CD14-positive monocyte (primary cell): ENCODE measurements around the gene PPIG. TPM values are rescaled to one million over a fixed set of nuclear protein-coding genes. Genes with fewer than 3 reads are reported as not detected.
"Not testable (repeated sequence)": the region's sequence is repeated elsewhere in the genome, so short reads cannot be mapped to it uniquely, and the experiment has no call there.

ENCODE experiments used
- DNase-seq, 3 donors: peaks; one replicate each; pipeline ENCODE4 v3.0.0-alpha.2; 2011 to 2022
- H2AFZ ChIP-seq: 2 replicates; pipeline ENCODE4 v1.6.0; 2012; ENCODE audit warnings: mild to moderate bottlenecking, low read depth, low read length, inconsistent platforms; ENCODE audit not compliant: insufficient read depth, poor library complexity, severe bottlenecking
- H3K27ac ChIP-seq, 2 donors: 1 replicate in 1 of 2; 2 replicates in 1 of 2; pipeline ENCODE4 v1.5.1; 2012 to 2013; ENCODE audit warnings: low read length in 2 of 2, control low read depth in 1 of 2, inconsistent platforms in 1 of 2, low read depth in 1 of 2, mild to moderate bottlenecking in 1 of 2
- H3K27me3 ChIP-seq, 2 donors: one replicate each; pipeline versions ENCODE4 v1.6.0 to v1.6.1; 2011 to 2013; ENCODE audit warnings: low read length in 2 of 2; ENCODE audit not compliant: control insufficient read depth in 2 of 2, insufficient read depth in 2 of 2
- H3K36me3 ChIP-seq, 2 donors: replicated peaks in 1 of 2; 1 replicate in 1 of 2; 2 replicates in 1 of 2; pipeline versions ENCODE4 v1.5.1 to v1.6.1; 2012 to 2013; ENCODE audit warnings: low read length in 2 of 2, control low read depth in 1 of 2, inconsistent platforms in 1 of 2, mild to moderate bottlenecking in 1 of 2; ENCODE audit not compliant: insufficient read depth in 2 of 2, control insufficient read depth in 1 of 2
- H3K4me1 ChIP-seq, 2 donors: 1 replicate in 1 of 2; 2 replicates in 1 of 2; pipeline versions ENCODE4 v1.5.1 to v1.6.1; 2012 to 2013; ENCODE audit warnings: low read length in 2 of 2, control low read depth in 1 of 2, inconsistent platforms in 1 of 2, mild to moderate bottlenecking in 1 of 2, moderate library complexity in 1 of 2; ENCODE audit not compliant: insufficient read depth in 2 of 2, control insufficient read depth in 1 of 2
- H3K4me2 ChIP-seq: replicated peaks from 2 replicates; pipeline ENCODE3; 2012; ENCODE audit warnings: low read length, moderate library complexity, mild to moderate bottlenecking; ENCODE audit not compliant: poor library complexity, severe bottlenecking; ENCODE audit errors: extremely low read depth
- H3K4me3 ChIP-seq, 3 experiments: fragments of 200-600 bp in 1 of 3; sonication (generic) in 1 of 3; replicated peaks in 1 of 3; 1 replicate in 2 of 3; 2 replicates in 1 of 3; pipeline ENCODE4 v1.5.1; 2011 to 2013; ENCODE audit warnings: low read length in 3 of 3, mild to moderate bottlenecking in 3 of 3, control low read depth in 2 of 3, low read depth in 2 of 3, inconsistent platforms in 1 of 3, moderate library complexity in 1 of 3
- H3K79me2 ChIP-seq: 2 replicates; pipeline ENCODE4 v1.6.0; 2012; ENCODE audit warnings: mild to moderate bottlenecking, control low read depth, inconsistent platforms, low read length, moderate library complexity; ENCODE audit not compliant: insufficient read depth
- H3K9ac ChIP-seq: 2 replicates; pipeline ENCODE4 v1.6.0; 2017; ENCODE audit warnings: low read length, mild to moderate bottlenecking; ENCODE audit not compliant: insufficient read depth, poor library complexity, severe bottlenecking
- H3K9me3 ChIP-seq, 2 donors: replicated peaks in 1 of 2; 1 replicate in 1 of 2; 2 replicates in 1 of 2; pipeline versions ENCODE4 v1.5.1 to v1.6.1; 2012 to 2013; ENCODE audit warnings: low read length in 2 of 2, control low read depth in 1 of 2; ENCODE audit not compliant: control insufficient read depth in 1 of 2, insufficient read depth in 1 of 2
- H4K20me1 ChIP-seq: 2 replicates; pipeline ENCODE4 v1.6.0; 2012; ENCODE audit warnings: mild to moderate bottlenecking, low read length, control low read depth, moderate library complexity; ENCODE audit not compliant: insufficient read depth
- H3K27ac Mint-ChIP-seq, 7 donors: one replicate each; pipeline ENCODE4 v1.8.0; 2020; ENCODE audit warnings: mild to moderate bottlenecking in 7 of 7, mixed read lengths in 7 of 7, moderate library complexity in 6 of 7, inconsistent platforms in 2 of 7
- H3K27me3 Mint-ChIP-seq, 3 donors: one replicate each; pipeline ENCODE4 v1.8.0; 2021 to 2022; ENCODE audit warnings: low read depth in 3 of 3, mild to moderate bottlenecking in 3 of 3, mixed read lengths in 3 of 3, moderate library complexity in 3 of 3, inconsistent platforms in 1 of 3
- H3K36me3 Mint-ChIP-seq, 2 donors: one replicate each; pipeline ENCODE4 v1.8.0; 2020; ENCODE audit warnings: mixed read lengths in 2 of 2, inconsistent platforms in 1 of 2, mild to moderate bottlenecking in 1 of 2
- H3K4me1 Mint-ChIP-seq: one replicate; pipeline ENCODE4 v1.8.0; 2020; ENCODE audit warnings: mild to moderate bottlenecking, mixed read lengths
- H3K4me3 Mint-ChIP-seq, 2 donors: one replicate each; pipeline ENCODE4 v1.8.0; 2020; ENCODE audit warnings: mild to moderate bottlenecking in 2 of 2, mixed read lengths in 2 of 2, moderate library complexity in 1 of 2
- H3K9me3 Mint-ChIP-seq, 7 donors: one replicate each; pipeline ENCODE4 v1.8.0; 2020 to 2022; ENCODE audit warnings: mixed read lengths in 7 of 7, mild to moderate bottlenecking in 6 of 7, moderate library complexity in 6 of 7, inconsistent platforms in 2 of 7
- CTCF ChIP-seq: fragments of 200-600 bp; IDR thresholded peaks from one replicate; pipeline ENCODE4 v1.8.0; 2022; ENCODE audit warnings: antibody characterized with exemption, mild to moderate bottlenecking
- WGBS: methylation state at CpG from one replicate; pipeline ENCODE4 v1.1.5; 2013; ENCODE audit warnings: missing lambda C conversion rate; ENCODE audit not compliant: insufficient coverage; 5-methylcytosine and 5-hydroxymethylcytosine counted together
- intact Hi-C, 2 donors: fragments of 100-400 bp; cut with micrococcal nuclease; formaldehyde crosslinking; loops; one replicate each; pipeline versions ENCODE4 v1.15.0 to v1.15.1; 2023
- polyA plus RNA-seq, 3 donors: library from polyadenylated mRNA; depleted of rRNA in 1 of 3; unstranded in 2 of 3; stranded (reverse) in 1 of 3; fragments of 300-500 nt in 2 of 3; fragments of >200 nt in 1 of 3; fragmentation: Illumina TruSeq in 2 of 3; gene quantifications; 1 replicate in 2 of 3; 2 replicates in 1 of 3; pipeline ENCODE4 v1.2.3, GENCODE V29; 2012 to 2021

Gene PPIG
- polyA plus RNA-seq, 3 donors: 21.0 to 34.4 (median 21.3) TPM

- Histone ChIP-seq H3K4me2 (no peak overlapping the region), H3K4me1 (peaks cover 0 to 4% of the 10 kb centered on the region in 2 donors), H3K36me3 (no peaks in the 10 kb centered on the region), H4K20me1 (no peaks in the 10 kb centered on the region), H3K4me3 (no peak overlapping the region), H3K27me3 (peaks cover 0 to 3% of the 10 kb centered on the region in 2 donors), H3K79me2 (no peaks in the 10 kb centered on the region), H3K9ac (no peak overlapping the region), H3K9me3 (peaks cover 0 to 2% of the 10 kb centered on the region in 2 donors), H3K27ac (no peak overlapping the region), H2AFZ (no peak overlapping the region)
- Mint-ChIP-seq H3K4me3 (no peak overlapping the region), H3K4me1 (peaks cover 2% of the 10 kb centered on the region), H3K36me3 (no peaks in the 10 kb centered on the region), H3K9me3 (peaks cover 0 to 6% (median 5%) of the 10 kb centered on the region in 7 donors), H3K27ac (no peak overlapping the region), H3K27me3 (peaks cover 0 to 8% (median 8%) of the 10 kb centered on the region in 3 donors)
- no peak for DNase-seq
- WGBS: 69% methylated on average over 3 of the region's 6 CpGs
- TF ChIP-seq CTCF: no peak
- intact Hi-C loops: loop anchor here in 1 of 2 donors (10.0 kb wide), 1 partner anchor 246 kb away; the partner anchor contains the start of genes METTL5 and UBR3
These were observed 5.1 kb upstream of the PPIG start for GRCh38 chr2:169579044-169579443.

GRCh38 chr2:169582552-169583266 is 1.4 kb upstream of the PPIG start:
- peaks cover 31% of the 10 kb centered on the region for H3K79me2 ChIP-seq
- intact Hi-C loops: loop anchor here (10.0 kb wide), 2 partner anchors 112 to 242 kb away; partner anchors contain the start of genes CFAP210 (in 2 of the 2), PHOSPHO2 (in 2 of the 2), METTL5 (in 1 of the 2) and UBR3 (in 1 of the 2)

More at GRCh38 chr2:169582552-169583266, 1.4 kb upstream of the PPIG start:
- not testable (repeated sequence) for H3K27me3 Mint-ChIP-seq, DNase-seq, H4K20me1 ChIP-seq, H3K9ac ChIP-seq, H3K9me3 ChIP-seq, H3K9me3 Mint-ChIP-seq, H3K27ac ChIP-seq, H3K4me2 ChIP-seq, H3K36me3 Mint-ChIP-seq, H3K27me3 ChIP-seq, H3K4me3 ChIP-seq, H2AFZ ChIP-seq, H3K4me3 Mint-ChIP-seq, H3K36me3 ChIP-seq
- peaks cover 19 to 20% of the 10 kb centered on the region in 2 donors for H3K4me1 ChIP-seq
- peak overlapping the region in 3 of 7 donors; percentile 35 to 60 (median 47) for H3K27ac Mint-ChIP-seq
- H3K4me1 Mint-ChIP-seq: peaks cover 21% of the 10 kb centered on the region
- 100% methylated on average over 4 of the region's 10 CpGs for WGBS
